ENCODE results near the gene C1QTNF8.
A peak's percentile ranks its signal among the peaks of the same experiment; 100 is the strongest.

The C1QTNF8 gene

GRCh38 chr16:1060416-1061340 lies 35.4 kb downstream of the C1QTNF8 start:
- DNase-seq (ENCODE audit: low read depth in 3 of 3) = no peak

GRCh38 chr16:1059310-1059709 lies 36.7 kb downstream of the C1QTNF8 start:
- DNase-seq (ENCODE audit: low read depth in 3 of 3) = no peak

- DNase-seq (ENCODE audit: low read depth in 3 of 3) = no peak
Observed at GRCh38 chr16:1058216-1058615, 37.8 kb downstream of the C1QTNF8 start.

GRCh38 chr16:1057252-1057932 lies 38.7 kb downstream of the C1QTNF8 start:
- DNase-seq (ENCODE audit: low read depth in 3 of 3) = peak; percentile 46 to 66 (median 57)

GRCh38 chr16:1056196-1056595 lies 39.8 kb downstream of the C1QTNF8 start:
- DNase-seq (ENCODE audit: low read depth in 3 of 3) = no peak

GRCh38 chr16:1055557-1055924 lies 40.5 kb downstream of the C1QTNF8 start:
- DNase-seq (ENCODE audit: low read depth in 3 of 3) = no peak

GRCh38 chr16:1054660-1055556 lies 41.1 kb downstream of the C1QTNF8 start:
- peak in 1 of 3 experiments; percentile 38 for DNase-seq (ENCODE audit: low read depth in 3 of 3)

GRCh38 chr16:1053700-1054368 lies 42.2 kb downstream of the C1QTNF8 start:
- no peak for DNase-seq (ENCODE audit: low read depth in 3 of 3)

- DNase-seq (ENCODE audit: low read depth in 3 of 3) = no peak
Observed at GRCh38 chr16:1053121-1053521, 42.9 kb downstream of the C1QTNF8 start.

- DNase-seq (ENCODE audit: low read depth in 3 of 3) = no peak
Observed at GRCh38 chr16:1052721-1053120, 43.3 kb downstream of the C1QTNF8 start.

- DNase-seq (ENCODE audit: low read depth in 3 of 3) = no peak
Observed at GRCh38 chr16:1051446-1051845, 44.6 kb downstream of the C1QTNF8 start.

GRCh38 chr16:1050921-1051320 lies 45.1 kb downstream of the C1QTNF8 start:
- no peak for DNase-seq (ENCODE audit: low read depth in 3 of 3)

GRCh38 chr16:1050516-1050915 lies 45.5 kb downstream of the C1QTNF8 start:
- no peak for DNase-seq (ENCODE audit: low read depth in 3 of 3)

GRCh38 chr16:1049976-1050247 lies 46.1 kb downstream of the C1QTNF8 start:
- DNase-seq (ENCODE audit: low read depth in 3 of 3) = no peak

- DNase-seq (ENCODE audit: low read depth in 3 of 3) = no peak
Observed at GRCh38 chr16:1049113-1049975, 46.7 kb downstream of the C1QTNF8 start.

GRCh38 chr16:1048442-1049112 lies 47.5 kb downstream of the C1QTNF8 start:
- peak in 2 of 3 experiments; percentile 11 to 44 for DNase-seq (ENCODE audit: low read depth in 3 of 3)

GRCh38 chr16:1047801-1048200 lies 48.2 kb downstream of the C1QTNF8 start:
- no peak for DNase-seq (ENCODE audit: low read depth in 3 of 3)

- DNase-seq (ENCODE audit: low read depth in 3 of 3) = no peak
Observed at GRCh38 chr16:1047123-1047522, 48.9 kb downstream of the C1QTNF8 start.

- no peak for DNase-seq (ENCODE audit: low read depth in 3 of 3)
Observed at GRCh38 chr16:1045993-1046911, 49.8 kb downstream of the C1QTNF8 start.

All from stimulated activated CD4-positive, alpha-beta T cell treated with anti-CD3 and anti-CD28 coated beads, TNF-alpha, amount 100 ng/mL, for 24 hours (primary cell).